Measurements from ENCODE around the gene CEP55.

Gene CEP55

GRCh38 chr10:93475871-93476270, 20.5 kb upstream of the CEP55 start:
- no peak overlapping the region for H3K4me3 ChIP-seq (ENCODE audit: low read depth, low read length)
- TF ChIP-seq, protein P1, sequence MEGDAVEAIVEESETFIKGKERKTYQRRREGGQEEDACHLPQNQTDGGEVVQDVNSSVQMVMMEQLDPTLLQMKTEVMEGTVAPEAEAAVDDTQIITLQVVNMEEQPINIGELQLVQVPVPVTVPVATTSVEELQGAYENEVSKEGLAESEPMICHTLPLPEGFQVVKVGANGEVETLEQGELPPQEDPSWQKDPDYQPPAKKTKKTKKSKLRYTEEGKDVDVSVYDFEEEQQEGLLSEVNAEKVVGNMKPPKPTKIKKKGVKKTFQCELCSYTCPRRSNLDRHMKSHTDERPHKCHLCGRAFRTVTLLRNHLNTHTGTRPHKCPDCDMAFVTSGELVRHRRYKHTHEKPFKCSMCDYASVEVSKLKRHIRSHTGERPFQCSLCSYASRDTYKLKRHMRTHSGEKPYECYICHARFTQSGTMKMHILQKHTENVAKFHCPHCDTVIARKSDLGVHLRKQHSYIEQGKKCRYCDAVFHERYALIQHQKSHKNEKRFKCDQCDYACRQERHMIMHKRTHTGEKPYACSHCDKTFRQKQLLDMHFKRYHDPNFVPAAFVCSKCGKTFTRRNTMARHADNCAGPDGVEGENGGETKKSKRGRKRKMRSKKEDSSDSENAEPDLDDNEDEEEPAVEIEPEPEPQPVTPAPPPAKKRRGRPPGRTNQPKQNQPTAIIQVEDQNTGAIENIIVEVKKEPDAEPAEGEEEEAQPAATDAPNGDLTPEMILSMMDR (IDR thresholded peaks at IDR 0.05; ENCODE audit: low read depth, low read length, missing control alignments): no peak
- in situ Hi-C loops (cut with HindIII; ENCODE audit: low sequenced_read_pairs): no loop called here
- no peak for DNase-seq (ENCODE audit: low read depth)

DNA sequence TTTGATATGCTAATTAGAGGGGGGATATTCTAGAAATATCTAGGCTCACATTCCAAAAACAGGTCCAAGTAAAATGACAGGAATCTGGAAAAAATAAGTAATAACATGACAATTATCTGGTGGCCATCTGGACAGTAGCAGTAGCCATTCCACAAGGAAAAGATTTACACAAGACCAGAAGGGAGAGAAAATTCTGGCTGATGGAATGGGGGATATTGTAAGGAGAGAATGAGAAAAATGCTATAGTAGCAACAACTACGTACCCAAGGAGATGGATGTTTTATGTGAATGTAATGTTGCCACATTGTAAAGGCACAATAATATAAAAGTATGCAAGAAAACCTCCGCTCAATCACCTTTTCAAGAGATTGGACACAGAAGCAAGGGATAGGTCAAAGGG, 19.7 kb upstream of the CEP55 start:
- DNase-seq (ENCODE audit: low read depth): no peak
- TF ChIP-seq, protein P1 (IDR thresholded peaks at IDR 0.05; ENCODE audit: low read depth, low read length, missing control alignments): no peak
- no peak overlapping the region for H3K4me3 ChIP-seq (ENCODE audit: low read depth, low read length)
- in situ Hi-C loops (cut with HindIII; ENCODE audit: low sequenced_read_pairs): no loop called here

GRCh38 chr10:93478873-93479272, 17.5 kb upstream of the CEP55 start:
- peak overlapping the region; percentile 91 for H3K4me3 ChIP-seq (ENCODE audit: low read depth, low read length)
- DNase-seq (ENCODE audit: low read depth): no peak
- TF ChIP-seq, protein P1 (IDR thresholded peaks at IDR 0.05; ENCODE audit: low read depth, low read length, missing control alignments): no peak
- in situ Hi-C loops (cut with HindIII; ENCODE audit: low sequenced_read_pairs): no loop called here

DNA sequence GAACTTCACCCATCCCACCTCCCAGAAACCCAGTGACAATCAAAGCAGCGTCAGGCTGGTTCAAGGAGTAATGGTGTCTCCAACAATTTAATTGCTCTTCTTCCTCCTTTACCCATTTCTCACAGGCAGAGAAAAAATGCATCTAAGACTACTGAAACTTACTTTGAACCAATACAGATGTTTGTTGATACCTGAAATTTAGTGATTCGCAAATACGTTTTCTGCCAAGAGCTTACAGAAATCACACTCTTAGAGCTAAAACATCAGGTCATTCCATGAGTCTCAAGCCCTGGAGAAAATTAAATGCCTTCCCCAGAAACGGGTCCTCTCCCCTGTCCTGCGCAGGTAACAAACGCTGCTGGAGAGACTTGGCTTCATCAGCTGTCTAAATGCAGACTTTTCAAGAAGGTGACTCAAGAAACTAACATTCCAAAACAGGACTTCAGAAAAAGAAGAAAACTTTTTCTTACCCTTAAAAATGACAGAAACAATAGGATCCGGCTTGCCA, 14.7 kb upstream of the CEP55 start:
- H3K4me3 ChIP-seq (ENCODE audit: low read depth, low read length): peak overlapping the region; percentile 91
- TF ChIP-seq, protein P1 (IDR thresholded peaks at IDR 0.05; ENCODE audit: low read depth, low read length, missing control alignments): no peak
- no peak for DNase-seq (ENCODE audit: low read depth)
- in situ Hi-C loops (cut with HindIII; ENCODE audit: low sequenced_read_pairs): no loop called here

GRCh38 chr10:93482145-93482834, 14.1 kb upstream of the CEP55 start, which contains the start of gene MYOF:
Gene MYOF, minus strand, starts transcription at chr10:93482334. Its CDS starts 140 bp downstream, at chr10:93482194.
- DNase-seq (ENCODE audit: low read depth): peak; percentile 77
- peak within 1 kb of the TSS; percentile 91 for H3K4me3 ChIP-seq (ENCODE audit: low read depth, low read length)
- in situ Hi-C loops (cut with HindIII; ENCODE audit: low sequenced_read_pairs): no loop called here
- TF ChIP-seq, protein P1 (IDR thresholded peaks at IDR 0.05; ENCODE audit: low read depth, low read length, missing control alignments): peak; percentile 59

- no peak overlapping the region for H3K4me3 ChIP-seq (ENCODE audit: low read depth, low read length)
- TF ChIP-seq, protein P1 (IDR thresholded peaks at IDR 0.05; ENCODE audit: low read depth, low read length, missing control alignments): no peak
- in situ Hi-C loops (cut with HindIII; ENCODE audit: low sequenced_read_pairs): no loop called here
- DNase-seq (ENCODE audit: low read depth): no peak
Measured at GRCh38 chr10:93485690-93486089, 10.7 kb upstream of the CEP55 start.

Data from astrocyte of the cerebellum (primary cell).